DMS 273 (cell line): ENCODE measurements around the gene ASB16.

Experiments used
- DNase-seq: peaks from one replicate; lab custom pipeline; 2025; ENCODE audit not compliant: unreplicated experiment; lab: John Stamatoyannopoulos, UW

ASB16 gene

DNA sequence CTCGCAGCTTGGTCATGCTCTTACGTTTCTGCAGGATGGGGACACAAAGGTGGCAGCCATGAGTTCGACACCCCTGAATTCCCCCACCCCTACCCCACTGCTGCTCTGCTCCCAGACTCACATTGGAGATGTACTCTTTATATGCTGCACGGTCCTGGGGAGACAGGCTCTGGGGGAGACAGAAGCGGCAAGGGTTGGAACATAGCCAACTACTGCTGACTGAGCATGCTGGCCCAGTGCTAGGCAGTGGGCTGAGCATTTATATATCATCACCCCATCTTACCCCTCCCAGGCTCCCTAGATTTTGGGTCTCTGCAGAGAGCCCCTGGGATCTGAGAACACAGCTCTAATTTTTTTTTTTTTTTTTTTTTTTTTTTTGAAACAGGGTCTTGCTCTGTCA is 37.2 kb downstream of the ASB16 start:
- DNase-seq = no peak

DNA sequence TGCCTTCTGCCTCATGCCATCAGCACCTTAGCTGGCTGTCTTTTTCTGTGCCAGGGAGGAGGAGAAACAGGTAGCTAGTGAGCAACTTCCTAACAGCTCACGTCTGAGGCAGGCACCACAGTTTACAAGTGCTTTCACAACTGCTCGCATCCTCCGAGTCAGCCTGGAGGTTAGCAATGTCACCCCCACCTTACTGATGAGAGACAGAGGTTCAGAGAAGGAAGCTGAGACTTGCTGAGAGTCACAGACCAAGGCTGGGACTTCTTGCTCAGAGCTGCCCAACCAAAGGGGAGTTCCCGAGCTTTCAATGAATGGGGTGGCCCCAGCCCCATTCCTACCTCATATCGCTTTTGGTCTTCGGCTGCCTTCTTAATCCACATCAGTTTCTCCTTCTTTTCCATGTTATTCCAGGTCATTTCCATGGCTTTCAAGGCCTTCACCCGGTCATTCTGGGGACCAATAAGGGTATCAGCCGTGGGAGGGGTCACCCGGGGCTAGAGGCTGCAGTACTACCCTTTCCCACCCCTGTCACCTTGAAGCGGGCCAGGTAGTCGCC is 39.4 kb downstream of the ASB16 start:
- no peak for DNase-seq

DNA sequence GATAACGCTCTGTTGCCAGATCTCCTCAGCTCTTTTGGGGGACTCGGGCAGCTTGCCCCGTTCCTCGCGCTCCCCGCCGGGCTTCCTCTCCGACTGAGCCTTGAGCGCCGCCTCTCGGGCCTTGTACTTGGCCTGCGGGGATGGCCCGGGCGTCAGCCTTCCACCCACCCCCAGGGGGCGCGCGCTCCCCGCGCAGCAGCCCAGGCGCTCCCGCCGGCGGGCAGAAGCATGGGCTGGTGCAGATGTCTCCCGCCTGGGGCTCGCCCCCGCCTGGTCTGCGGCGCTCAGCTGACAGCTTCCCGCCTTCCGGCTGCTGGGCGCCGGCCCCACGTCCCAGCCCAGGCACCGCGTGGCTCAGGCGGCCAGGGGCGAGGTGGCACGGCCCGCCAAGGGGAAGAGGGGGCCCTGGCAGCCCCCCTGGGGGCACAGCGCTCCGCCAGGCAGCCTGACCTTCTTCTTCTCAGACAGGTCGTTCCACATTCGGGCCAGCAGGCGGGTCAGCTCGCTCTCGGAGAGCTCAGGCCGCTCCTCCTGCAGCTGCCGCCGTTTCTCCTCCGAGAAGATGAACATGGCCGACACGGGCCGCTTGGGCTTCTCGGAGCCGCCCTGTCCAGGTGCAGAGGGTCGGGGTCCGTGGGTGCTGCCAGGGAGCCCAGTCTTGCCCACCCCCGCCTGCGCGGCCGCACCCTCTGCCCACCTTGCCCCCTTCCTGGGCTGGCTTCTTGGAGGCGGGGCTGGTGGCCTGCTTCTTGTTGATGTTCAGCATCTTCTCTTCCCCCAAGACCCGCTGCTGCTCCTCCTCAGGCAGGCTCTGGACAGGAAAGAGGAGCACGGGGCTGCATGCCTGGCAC is 40.1 kb downstream of the ASB16 start:
- peak; percentile 97 for DNase-seq

DNA sequence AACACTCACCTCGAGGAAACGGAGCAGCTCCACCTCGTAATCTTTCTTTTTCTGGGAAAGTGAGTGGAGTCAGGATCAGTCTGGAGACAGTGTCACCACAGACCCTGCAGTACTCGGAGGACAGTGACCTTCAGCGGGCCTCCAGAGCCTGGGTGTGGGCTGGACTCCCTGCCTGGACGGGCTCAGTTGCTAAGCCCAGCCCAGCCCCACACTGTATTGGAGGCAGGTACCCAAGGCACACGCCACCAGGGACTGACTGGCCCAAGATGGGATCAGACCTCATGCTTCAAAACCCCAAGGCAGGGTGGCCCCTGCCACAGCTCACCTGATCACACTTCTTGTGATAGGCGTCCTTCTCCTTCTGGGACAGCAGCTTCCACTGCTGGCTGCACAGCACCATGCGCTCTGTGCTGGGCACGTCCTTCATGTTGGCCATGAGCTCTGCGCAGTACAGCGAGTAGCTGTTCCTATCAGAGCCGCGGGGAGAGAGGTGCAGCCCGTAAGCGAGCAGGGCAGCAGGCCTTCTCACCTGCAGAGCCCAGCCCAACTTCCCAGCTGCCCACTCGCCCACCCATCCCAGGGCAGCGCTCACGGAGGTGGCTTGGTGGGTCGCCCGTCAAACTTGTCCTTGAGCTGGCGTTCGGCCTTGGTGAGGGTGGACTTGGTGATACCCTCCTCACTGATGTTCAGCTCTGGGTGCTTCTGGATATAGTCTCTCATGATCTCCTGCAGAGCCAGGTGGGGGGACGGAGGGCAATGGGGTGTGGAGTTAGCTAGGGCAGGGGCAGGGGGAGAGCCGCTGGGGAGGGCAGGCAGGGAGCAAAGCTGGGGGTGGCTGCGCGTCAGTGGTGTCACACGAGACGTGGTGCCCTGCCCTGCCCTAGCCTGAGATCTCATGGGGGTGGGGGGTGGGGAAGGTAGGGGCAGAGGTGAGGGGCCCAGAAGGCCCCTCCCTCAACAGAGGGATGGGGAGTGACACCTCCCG is 41.1 kb downstream of the ASB16 start:
- no peak for DNase-seq

DNA sequence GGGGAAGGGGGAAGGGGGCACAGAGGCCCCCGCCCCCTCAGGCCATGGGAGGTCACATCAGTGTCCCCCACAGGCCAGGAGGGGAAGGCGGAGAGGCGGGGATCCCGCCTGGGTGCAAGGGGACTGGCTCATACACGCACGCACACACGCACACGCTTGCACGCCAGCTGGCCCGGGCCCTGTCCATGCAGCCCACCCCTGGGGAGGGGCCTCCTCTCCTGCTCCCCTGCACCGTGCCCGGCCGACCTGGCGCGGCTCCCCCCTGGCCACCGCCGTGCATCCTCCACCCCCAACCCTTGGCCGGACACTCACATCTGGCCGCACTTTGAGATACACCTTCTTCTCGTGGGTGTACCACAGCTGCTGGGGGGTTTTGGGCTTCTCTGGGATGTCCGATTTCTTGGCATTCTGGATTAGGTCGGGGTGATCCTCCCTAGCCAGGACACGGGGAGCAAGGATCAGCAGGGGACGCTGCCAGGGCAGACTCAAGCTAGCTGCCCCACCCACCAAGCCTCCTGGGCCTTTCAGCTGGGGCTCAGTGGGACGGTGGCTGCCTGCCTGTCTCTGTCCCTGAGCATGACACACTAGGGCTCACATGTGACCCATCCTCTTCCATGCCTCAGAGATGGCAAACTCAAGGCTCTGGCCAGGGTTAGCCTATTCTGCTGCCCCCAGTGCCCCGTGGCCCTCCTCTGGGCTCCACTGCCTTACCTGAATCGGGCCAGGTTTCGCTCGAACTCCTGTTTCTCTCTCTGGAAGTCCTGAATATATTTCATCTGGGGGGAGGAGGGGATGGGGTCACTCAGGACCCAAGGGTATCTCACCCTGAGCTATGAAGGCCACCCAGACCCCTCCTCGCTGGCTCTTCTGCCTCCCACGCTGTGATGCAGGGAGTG is 42.3 kb downstream of the ASB16 start:
- DNase-seq = no peak

DNA sequence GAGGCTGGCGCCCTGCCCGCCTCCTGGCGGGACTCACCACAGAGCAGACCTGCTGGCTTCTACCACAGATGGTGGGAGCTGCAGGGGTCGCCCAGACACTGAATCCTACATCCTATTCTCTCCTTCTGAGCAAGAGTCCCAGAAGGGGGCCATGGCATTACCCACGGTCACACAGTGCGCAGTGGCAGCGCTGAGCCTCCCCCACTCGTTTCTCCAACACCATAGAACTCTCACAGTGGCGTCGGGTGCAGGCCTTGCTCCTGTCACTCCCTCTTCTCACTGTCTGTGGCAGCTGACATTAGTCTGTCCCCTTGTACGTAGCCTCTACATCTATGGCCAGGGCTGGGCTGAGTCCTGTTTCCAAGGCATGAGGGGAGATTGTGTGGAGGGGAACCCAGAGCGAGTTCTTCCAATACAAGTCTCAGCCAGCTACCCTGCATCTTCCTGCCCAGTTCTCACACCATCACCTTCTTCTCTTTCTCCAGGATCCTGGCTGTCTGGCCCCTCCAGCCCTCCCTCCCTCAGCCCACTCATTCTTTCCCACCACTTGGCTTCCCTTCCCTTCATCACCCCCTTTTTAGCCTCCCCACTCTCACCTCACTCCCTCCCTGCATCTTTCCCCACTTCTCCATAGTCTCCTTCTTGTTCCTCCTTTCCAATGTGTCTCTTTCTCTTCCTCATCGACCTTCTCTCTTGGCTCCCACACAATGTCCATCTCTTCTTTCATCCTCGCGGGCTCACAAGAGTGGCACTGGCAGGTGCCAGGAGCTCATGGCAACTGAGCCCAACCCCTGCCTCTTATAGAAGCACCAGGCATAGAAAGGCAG is 43.1 kb downstream of the ASB16 start:
- DNase-seq = peak; percentile 79

DNA sequence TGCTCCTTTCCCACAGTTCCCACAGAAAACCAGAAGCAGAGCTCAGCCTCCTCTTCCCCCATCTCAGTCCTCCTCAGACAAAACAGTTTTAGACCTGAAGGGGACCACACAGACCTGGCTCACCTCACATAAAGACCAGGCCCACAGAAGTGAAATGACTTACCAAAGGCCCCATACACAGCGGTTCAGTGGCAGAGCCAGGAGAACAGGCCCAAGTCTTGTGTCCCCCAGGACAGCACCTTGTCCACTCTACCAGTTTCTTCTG is 43.7 kb downstream of the ASB16 start:
- DNase-seq = no peak

DNA sequence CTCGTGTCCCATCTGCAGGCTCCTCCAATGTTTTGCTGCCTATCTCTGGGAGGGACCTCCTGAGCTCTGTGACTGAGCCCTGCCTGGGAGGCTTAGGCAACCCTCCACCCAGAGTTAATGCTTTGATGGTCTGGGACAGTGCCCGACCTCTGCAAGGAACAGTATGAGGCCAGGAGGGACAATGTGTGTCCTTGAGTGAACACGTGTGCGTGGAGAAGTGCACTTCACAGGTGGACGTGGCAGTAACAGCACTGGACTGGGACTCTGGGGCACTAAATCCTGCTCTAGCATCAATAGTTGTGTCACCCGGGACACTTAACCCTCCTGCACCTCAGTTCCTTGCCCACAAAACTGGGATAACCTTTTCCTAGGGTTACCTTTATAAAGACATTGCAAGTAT is 44.4 kb downstream of the ASB16 start:
- no peak for DNase-seq

DNA sequence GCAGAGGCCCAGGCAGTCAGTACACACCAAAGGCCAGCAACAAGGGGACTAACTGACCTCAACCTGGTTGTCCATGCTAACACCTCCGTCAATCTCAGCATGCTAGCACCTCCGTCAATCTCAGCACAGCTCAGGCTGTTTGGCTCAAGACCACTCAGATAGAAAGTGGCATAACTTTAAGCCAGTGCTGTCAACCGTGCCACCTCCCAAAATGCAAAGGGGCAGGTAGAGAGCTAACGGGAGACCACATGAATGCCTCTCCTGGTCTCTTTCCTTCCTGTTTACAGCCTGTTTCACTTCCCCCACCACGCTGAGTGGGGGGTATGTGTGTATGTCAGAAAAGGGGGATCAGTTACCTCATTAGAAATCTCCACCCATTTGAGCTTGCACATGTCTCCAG is 45.7 kb downstream of the ASB16 start:
- no peak for DNase-seq

DNA sequence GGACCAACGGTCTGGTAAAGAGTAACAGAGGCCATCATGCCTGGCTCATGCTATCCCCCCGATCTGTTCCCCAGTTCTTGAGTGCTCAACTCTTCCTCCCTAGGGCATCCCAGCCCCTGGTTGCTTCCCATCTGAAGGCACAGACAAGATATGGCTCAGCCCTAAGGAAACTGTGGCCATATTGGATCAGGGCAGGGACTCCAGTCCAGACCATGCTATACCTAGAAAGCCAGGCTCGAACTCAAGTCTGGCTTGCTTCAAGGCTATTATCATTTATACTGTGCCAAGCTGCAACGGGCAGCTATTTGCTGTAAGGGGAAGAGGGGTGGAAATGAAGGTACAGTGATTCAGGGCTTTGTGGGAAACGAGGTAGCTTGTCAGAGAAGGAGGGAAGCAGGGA is 46.2 kb downstream of the ASB16 start:
- no peak for DNase-seq

DNA sequence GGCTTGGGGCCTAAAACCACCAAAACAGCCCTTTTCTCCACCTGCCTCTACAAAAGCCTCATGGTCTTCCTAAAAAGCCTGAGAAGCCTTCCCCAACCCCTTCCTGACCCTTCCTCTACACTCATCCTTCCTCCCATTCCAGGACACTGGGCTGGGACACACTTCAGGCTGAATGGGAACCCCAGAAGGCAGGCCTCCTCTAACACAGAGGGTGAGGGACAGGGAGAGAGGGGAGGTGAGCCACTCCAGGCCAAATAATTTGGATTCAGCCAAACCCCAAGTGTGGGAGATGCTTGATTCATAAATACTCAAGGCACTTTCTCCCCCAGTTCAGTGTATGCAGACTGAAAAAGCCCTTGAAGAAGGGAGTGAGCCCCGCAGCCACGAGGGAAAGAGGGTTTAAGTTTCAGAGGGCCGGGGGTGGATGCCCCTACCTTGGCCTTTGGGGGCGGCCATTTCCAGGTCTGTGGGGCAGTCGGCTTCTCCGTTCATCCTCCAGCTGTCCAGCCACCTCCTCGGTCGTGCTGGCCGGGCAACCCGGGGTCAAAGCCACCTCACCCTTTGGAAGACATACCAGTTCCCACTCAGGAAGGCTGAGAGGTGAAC is 47.3 kb downstream of the ASB16 start:
- peak; percentile 61 for DNase-seq

DNA sequence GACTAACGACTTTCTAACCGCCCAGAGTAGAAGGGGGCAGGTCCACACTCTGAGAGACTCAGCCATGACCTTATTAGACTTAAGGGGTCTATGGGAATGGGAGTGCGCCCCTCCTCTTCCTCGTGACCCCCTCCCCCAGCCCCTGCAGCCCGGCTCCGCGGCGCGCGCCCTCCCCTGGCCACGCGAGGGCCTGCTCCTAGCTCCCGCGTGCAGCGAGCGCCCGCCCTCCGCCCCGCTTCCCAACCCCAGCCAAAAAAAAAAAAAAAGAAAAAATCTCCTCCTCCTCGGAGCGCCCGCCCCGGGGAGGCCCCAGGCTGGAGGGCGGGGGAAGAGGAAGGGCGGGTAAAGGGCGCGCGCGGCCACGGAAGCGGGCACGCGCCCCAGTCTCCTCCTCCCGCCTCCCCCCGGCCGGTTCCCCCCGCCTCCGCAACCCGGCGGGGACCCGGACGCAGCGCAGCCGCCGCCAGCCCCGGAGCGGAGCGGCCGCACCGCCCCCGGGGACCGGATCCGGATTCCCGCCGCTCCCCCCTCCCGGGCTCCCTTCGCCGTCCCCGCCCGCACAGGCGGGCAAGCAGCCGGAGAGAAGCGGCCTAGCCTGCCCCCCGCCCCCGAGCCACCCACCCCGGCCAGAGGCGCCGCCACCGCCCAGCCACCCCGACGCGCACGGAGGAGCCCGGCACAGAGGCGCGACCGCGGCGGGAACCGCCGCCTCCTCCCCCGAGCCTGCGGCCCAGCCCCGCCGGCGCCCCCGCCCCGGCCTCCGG is 48.0 kb downstream of the ASB16 start:
- DNase-seq = peak; percentile 97

DNA sequence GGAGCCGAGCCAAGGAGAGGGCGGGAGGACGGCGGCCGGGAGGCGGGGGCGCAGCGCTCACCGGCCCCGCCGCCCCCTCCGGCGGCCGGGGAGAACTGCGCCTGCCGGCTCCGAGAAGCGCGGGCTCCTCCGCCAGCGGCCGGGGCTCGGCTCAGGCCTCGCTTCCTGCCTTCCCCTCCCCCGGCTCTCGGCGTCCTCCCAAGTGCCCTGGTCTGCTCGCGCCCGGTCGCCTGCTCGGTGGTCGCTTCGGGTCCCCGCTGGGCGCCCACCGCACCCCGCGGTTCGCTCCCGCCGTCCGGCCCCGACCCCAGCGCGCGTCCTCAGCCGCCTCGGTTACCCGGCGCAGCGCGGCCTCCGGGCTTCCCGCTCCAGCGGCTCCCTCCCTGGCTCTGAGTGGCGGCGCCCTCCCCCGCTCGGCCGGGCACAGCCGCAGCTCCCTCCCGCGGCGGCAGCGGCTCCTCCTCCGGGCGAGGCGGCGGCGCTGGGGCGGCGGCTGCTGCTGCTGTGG is 48.7 kb downstream of the ASB16 start:
- DNase-seq = peak; percentile 93

DNA sequence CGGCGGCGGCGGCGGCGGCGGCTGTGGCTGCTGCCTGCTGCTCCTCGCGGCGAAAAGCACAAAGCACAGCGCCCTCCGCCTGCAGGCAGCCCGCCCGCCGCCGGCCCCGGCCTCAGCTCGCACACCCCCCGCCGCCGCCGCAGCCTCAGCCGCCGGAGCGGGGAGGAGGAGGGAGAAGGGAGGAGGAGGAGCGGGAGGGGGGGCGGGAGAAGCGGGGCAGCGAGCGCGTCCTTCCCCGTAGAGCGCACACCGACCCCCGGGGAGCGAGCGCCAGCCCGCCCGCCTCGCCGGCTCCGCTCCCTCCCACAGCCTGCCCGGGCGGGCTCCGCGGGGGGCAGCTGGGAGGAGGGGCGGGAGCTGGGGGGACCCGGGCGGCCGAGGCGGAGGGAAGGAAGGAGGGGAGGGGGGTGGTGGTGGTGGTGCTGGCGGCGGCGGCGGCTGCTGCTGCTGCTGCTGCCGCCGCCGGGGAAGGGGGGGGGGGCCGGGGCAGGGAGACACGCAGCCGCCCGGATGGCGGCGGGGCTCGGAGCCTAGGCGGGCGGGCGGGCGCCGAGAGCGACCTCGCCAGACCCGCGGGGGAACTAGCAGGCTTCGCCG is 49.2 kb downstream of the ASB16 start, which contains the start of gene UBTF:
Gene UBTF, minus strand, starts transcription at position 60 of the 597 bp plus-strand sequence. CDS start 1,446 bp downstream, outside the sequence.
- DNase-seq = peak; percentile 93

DNA sequence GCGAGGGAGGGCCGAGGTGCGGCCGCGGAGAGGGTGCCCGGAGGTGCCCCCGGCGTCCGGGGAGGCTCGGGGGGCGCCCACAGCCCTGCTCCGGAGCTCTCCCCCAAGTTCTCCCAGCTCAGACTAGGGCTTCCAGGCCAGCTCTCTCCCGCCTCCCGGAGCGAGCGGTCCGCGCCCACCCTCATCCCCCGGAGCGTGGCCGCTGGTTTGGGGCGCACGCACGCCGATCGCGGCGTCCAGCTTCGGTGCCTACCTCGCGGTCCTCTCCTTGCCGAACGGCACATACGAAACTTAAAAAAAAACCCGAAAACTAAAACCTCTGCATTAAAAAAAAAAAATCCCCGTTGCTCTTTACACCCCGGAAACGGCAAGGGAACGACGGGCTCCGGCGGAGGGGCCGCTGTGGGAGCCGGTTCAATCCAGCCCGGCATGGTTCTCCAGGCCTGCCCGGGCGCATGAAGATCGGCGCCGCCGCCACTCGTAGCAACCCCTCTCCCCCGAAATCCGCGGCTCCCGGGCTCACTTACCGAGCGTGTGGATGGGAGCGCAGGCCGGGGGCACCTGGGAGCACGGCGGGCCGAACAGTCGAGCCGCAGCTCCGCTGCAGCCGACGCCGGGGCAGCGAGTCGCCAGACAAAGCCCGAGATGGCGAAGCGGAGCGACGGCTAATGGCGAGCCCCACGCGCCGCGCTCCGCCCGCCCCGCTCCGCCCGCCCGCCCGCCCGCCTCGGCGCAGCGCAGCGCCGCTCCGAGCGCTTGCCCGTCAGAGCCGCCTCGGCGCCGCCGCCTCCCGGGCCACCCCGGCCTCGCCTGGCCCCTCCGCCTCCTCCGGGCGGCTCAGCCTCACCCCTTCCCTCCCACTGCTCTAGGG is 49.9 kb downstream of the ASB16 start:
- peak; percentile 84 for DNase-seq

DNA sequence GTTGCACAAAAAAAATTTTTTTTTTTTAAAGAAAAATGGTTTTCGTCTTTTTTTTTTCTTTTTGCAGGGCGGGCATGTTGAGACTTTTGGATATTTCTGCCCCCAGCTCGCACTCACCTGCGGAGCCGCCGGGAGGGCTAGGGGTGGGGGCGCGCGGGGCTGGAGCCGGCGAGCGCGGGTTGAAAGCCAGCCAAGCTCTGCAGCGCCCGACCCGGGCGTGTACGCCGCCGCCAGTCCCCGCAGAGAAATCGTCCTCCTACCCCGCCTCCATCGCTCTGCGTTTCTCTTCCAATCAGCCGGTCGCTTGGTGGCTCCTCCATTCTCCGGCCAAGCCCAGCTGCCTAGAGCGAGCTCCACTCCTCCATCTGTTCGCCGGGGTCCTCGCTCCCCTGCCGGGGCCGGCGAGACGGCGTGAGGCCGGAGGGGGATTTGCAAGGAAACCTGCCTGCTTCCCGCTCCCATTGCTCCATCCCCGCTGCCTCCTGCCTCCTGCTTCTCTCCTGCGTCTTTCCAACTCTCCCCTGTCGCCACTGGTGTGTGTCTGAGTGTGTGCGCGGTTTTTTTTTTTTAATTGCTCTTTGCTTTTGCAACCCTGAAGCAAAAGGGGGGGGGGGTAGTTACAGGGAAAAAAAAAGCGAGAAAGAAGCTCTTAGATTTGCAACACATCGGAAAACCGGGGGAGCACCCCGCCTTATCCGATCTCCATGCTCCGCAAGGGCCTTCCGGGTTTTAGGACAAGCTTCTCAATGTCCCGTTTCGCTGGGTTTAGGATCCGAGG is 50.8 kb downstream of the ASB16 start:
- DNase-seq = peak; percentile 97

DNA sequence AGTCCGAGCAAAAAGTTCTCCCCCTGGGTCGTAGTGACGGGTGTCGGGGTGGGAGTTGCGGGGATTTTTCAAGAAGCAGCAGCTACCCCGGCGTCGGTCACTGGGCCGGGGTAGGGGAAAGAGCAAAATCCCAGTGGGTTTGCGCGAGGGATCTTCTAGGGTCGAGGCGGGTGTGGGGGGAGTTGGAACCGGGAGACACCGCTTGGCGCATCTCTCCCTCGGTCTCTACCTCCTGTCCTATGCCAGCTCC is 51.3 kb downstream of the ASB16 start:
- no peak for DNase-seq
